ENCODE results near the gene DNAJC3.

- TF ChIP-seq CTCF (IDR thresholded peaks at IDR 0.05): no peak
- no peak for TF ChIP-seq POLR2AphosphoS5 (IDR thresholded peaks at IDR 0.05; ENCODE audit: low read depth, low read length)
- no peak for TF ChIP-seq REST (IDR thresholded peaks at IDR 0.05; ENCODE audit: insufficient read depth in 1 of 2, low read depth in 2 of 2, low read length in 1 of 2)
- no peak for TF ChIP-seq TCF7L2 (IDR thresholded peaks at IDR 0.05; ENCODE audit: low read depth, low read length)
- no peak for TF ChIP-seq SIN3A (IDR thresholded peaks at IDR 0.05; ENCODE audit: borderline replicate concordance, insufficient read depth, low read depth, low read length)
Observed at GRCh38 chr13:95642999-95643398, 33.9 kb upstream of the DNAJC3 start.

Data from Panc1 (cell line).